Neural progenitor cell (in vitro differentiated cells): ENCODE results near the gene IL31.

Experiments used
- EZH2 ChIP-seq: fragments of 200-600 bp; sonication (generic); IDR thresholded peaks from 2 replicates; pipeline ENCODE4 v1.6.1; 2017; ENCODE audit warnings: antibody characterized with exemption, mild to moderate bottlenecking, moderate library complexity
- EZH2phosphoT487 ChIP-seq: fragments of 200-600 bp; sonication (generic); IDR thresholded peaks from 2 replicates; pipeline ENCODE4 v1.6.1; 2017; ENCODE audit warnings: antibody characterized with exemption
- TF ChIP-seq, protein P1 (sequence below): fragments of 200-600 bp; sonication (generic); IDR thresholded peaks from 2 replicates; pipeline ENCODE4 v1.5.1; 2017; ENCODE audit warnings: antibody characterized with exemption, mild to moderate bottlenecking

DNA sequence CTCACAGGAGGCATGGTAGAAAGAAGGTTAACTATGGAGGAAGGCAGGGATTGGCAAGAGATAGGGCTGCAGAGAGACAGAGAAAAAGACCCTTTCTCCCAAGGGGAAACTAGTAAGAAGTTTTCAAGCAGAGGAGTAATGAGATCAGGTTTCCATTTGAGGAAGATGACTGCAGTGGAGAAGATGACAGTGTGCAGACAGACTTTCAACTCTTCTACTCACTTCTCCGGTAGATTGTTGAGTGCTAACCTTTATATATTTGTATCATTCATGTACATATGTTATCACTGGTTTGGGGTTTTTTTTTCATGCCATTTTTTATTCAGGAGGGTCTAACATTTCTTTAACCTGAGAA, 23.6 kb upstream of the IL31 start:
- TF ChIP-seq, protein P1, sequence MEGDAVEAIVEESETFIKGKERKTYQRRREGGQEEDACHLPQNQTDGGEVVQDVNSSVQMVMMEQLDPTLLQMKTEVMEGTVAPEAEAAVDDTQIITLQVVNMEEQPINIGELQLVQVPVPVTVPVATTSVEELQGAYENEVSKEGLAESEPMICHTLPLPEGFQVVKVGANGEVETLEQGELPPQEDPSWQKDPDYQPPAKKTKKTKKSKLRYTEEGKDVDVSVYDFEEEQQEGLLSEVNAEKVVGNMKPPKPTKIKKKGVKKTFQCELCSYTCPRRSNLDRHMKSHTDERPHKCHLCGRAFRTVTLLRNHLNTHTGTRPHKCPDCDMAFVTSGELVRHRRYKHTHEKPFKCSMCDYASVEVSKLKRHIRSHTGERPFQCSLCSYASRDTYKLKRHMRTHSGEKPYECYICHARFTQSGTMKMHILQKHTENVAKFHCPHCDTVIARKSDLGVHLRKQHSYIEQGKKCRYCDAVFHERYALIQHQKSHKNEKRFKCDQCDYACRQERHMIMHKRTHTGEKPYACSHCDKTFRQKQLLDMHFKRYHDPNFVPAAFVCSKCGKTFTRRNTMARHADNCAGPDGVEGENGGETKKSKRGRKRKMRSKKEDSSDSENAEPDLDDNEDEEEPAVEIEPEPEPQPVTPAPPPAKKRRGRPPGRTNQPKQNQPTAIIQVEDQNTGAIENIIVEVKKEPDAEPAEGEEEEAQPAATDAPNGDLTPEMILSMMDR, result no peak
- TF ChIP-seq EZH2, result no peak
- TF ChIP-seq EZH2phosphoT487, result no peak
